Breast epithelium (tissue), 4 donors: ENCODE measurements around the gene TNC. TPM values are rescaled to one million over a fixed set of nuclear protein-coding genes. Genes with fewer than 3 reads are reported as not detected.

Experiments used
- DNase-seq, 2 donors: peaks; one replicate each; pipeline ENCODE4 v3.0.0-alpha.2; 2019; ENCODE audit warnings: low spot score in 2 of 2
- H3K27ac ChIP-seq, 2 donors: fragments of 200-600 bp; sonication (generic) in 1 of 2; one replicate each; pipeline ENCODE4 v1.5.1; 2016 to 2019; ENCODE audit warnings: mild to moderate bottlenecking in 1 of 2
- H3K27me3 ChIP-seq, 2 donors: fragments of 200-600 bp; sonication (generic) in 1 of 2; one replicate each; pipeline versions ENCODE4 v1.5.1 to v1.6.0; 2017 to 2019; ENCODE audit warnings: control low read depth in 1 of 2, mild to moderate bottlenecking in 1 of 2
- H3K36me3 ChIP-seq: fragments of 200-600 bp; one replicate; pipeline ENCODE4 v1.5.1; 2019
- H3K4me1 ChIP-seq, 2 donors: fragments of 200-600 bp; sonication (generic); one replicate each; pipeline ENCODE4 v1.5.1; 2016 to 2019; ENCODE audit warnings: control low read depth in 1 of 2
- H3K4me3 ChIP-seq, 3 donors: fragments of 200-600 bp; sonication (generic); 1 replicate in 2 of 3; 2 replicates in 1 of 3; pipeline ENCODE4 v1.5.1; 2016 to 2019; ENCODE audit warnings: mild to moderate bottlenecking in 3 of 3, moderate library complexity in 2 of 3
- H3K9me3 ChIP-seq, 2 donors: fragments of 200-600 bp; sonication (generic) in 1 of 2; one replicate each; pipeline ENCODE4 v1.5.1; 2016 to 2019; ENCODE audit warnings: control low read depth in 1 of 2
- CTCF ChIP-seq, 3 donors: fragments of 450-650 bp; IDR thresholded peaks; one replicate each; pipeline ENCODE4 v1.5.1; 2016 to 2017; ENCODE audit warnings: antibody characterized with exemption in 3 of 3, mild to moderate bottlenecking in 3 of 3, moderate library complexity in 3 of 3
- POLR2A ChIP-seq: fragments of 450-650 bp; IDR thresholded peaks from one replicate; pipeline ENCODE4 v1.6.1; 2016; ENCODE audit warnings: antibody characterized with exemption, mild to moderate bottlenecking, moderate library complexity
- POLR2AphosphoS5 ChIP-seq, 3 donors: sonication (generic); formaldehyde crosslinking; IDR thresholded peaks; one replicate each; pipeline ENCODE4 v1.6.1; 2017; ENCODE audit warnings: antibody characterized with exemption in 3 of 3
- intact Hi-C: fragments of 100-400 bp; cut with DNase I; formaldehyde crosslinking; loops from one replicate; pipeline ENCODE4 v1.15.1; 2023; ENCODE audit warnings: low total_unique reads
- total RNA-seq, 3 donors: library from RNA; depleted of rRNA; stranded (reverse); fragments of >200 nt; gene quantifications; one replicate each; pipeline ENCODE4 v1.1.0, GENCODE V29; 2016

Gene TNC
- total RNA-seq, 3 donors from 2014 or later, result 2.4 to 58.0 (median 44.6) TPM

GRCh38 chr9:114989600-114990410, 128.2 kb downstream of the TNC start:
- intact Hi-C loops, result loop anchor here (5.0 kb wide), 1 partner anchor 47 kb away; no protein-coding TSS in a partner anchor
- Histone ChIP-seq H3K27ac (no peak overlapping the region), H3K4me3 (no peak overlapping the region), H3K27me3 (no peaks in the 10 kb centered on the region), H3K4me1 (no peaks in the 10 kb centered on the region), H3K9me3 (no peaks in the 10 kb centered on the region), H3K36me3 (no peaks in the 10 kb centered on the region)
- no peak for DNase-seq
- no peak for TF ChIP-seq POLR2AphosphoS5 (IDR thresholded peaks at IDR 0.05)
- no peak for TF ChIP-seq CTCF (IDR thresholded peaks at IDR 0.05)
- no peak for TF ChIP-seq POLR2A

GRCh38 chr9:114988962-114989599, 128.9 kb downstream of the TNC start:
- no peaks in the 10 kb centered on the region for H3K4me1 ChIP-seq
- H3K27me3 ChIP-seq, result no peaks in the 10 kb centered on the region
- no peak for TF ChIP-seq POLR2A
- no peak overlapping the region for H3K4me3 ChIP-seq
- intact Hi-C loops, result no loop called here
- DNase-seq, result no peak
- H3K9me3 ChIP-seq, result no peaks in the 10 kb centered on the region
- no peaks in the 10 kb centered on the region for H3K36me3 ChIP-seq
- no peak overlapping the region for H3K27ac ChIP-seq

GRCh38 chr9:114987116-114987515, 130.8 kb downstream of the TNC start:
- Histone ChIP-seq H3K27ac (no peak overlapping the region), H3K4me3 (no peak overlapping the region), H3K27me3 (no peaks in the 10 kb centered on the region), H3K9me3 (no peaks in the 10 kb centered on the region), H3K4me1 (no peaks in the 10 kb centered on the region), H3K36me3 (no peaks in the 10 kb centered on the region)
- no peak for DNase-seq
- intact Hi-C loops, result no loop called here
- TF ChIP-seq POLR2A (no peak), POLR2AphosphoS5 (IDR thresholded peaks at IDR 0.05) (no peak), CTCF (IDR thresholded peaks at IDR 0.05) (no peak)

GRCh38 chr9:114985959-114986501, 131.9 kb downstream of the TNC start:
- TF ChIP-seq CTCF (IDR thresholded peaks at IDR 0.05) (no peak), POLR2AphosphoS5 (IDR thresholded peaks at IDR 0.05) (no peak), POLR2A (no peak)
- Histone ChIP-seq H3K9me3 (no peaks in the 10 kb centered on the region), H3K27me3 (no peaks in the 10 kb centered on the region), H3K4me3 (no peak overlapping the region), H3K36me3 (no peaks in the 10 kb centered on the region), H3K27ac (no peak overlapping the region), H3K4me1 (no peaks in the 10 kb centered on the region)
- intact Hi-C loops, result no loop called here
- DNase-seq, result no peak

GRCh38 chr9:114981063-114981462, 136.9 kb downstream of the TNC start:
- Histone ChIP-seq H3K27me3 (no peaks in the 10 kb centered on the region), H3K4me3 (no peak overlapping the region), H3K36me3 (no peaks in the 10 kb centered on the region), H3K4me1 (no peaks in the 10 kb centered on the region), H3K27ac (no peak overlapping the region), H3K9me3 (no peaks in the 10 kb centered on the region)
- DNase-seq, result no peak
- intact Hi-C loops, result no loop called here
- TF ChIP-seq POLR2A (no peak), CTCF (IDR thresholded peaks at IDR 0.05) (no peak), POLR2AphosphoS5 (IDR thresholded peaks at IDR 0.05) (no peak)
